ENCODE measurements around the gene ASIC3.

ASIC3 gene

DNA sequence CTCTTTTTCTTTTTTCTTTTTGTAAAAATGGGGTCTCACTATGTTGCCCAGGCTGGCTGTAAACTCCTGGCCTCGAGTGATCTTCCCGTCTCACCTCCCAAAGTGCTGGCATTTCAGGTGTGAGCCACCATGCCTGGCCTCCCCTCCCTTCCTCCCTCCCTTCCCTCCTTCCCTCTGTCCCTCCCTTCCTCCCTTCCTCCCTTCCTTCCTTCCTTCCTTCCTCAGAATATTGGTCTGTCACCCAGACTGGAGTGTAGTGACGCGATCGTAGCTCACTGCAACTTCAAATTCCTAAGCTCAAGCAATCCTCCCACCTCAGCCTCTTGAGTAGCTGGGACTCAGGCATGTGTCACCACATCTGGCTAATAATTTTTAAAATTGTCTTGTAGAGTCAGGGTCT is 46.3 kb downstream of the ASIC3 start:
- no peak overlapping the region for H2BK120ac ChIP-seq (ENCODE audit: low read depth, low read length)
- peak overlapping the region; percentile 13 for H3K9ac ChIP-seq (ENCODE audit: low read length)
- H2BK12ac ChIP-seq (ENCODE audit: low read length in 2 of 2): no peak overlapping the region
- 71% methylated on average over 5 of the region's 5 CpGs for WGBS
- no peak overlapping the region for H4K8ac ChIP-seq (ENCODE audit: low read length)
- H3K18ac ChIP-seq (ENCODE audit: low read depth in 1 of 2, low read length in 2 of 2): no peak overlapping the region
- no peak overlapping the region for H2BK15ac ChIP-seq (ENCODE audit: low read depth, poor library complexity, severe bottlenecking)
- no peaks in the 10 kb centered on the region for H3K9me3 ChIP-seq (ENCODE audit: control insufficient read depth, low read length)
- no peak overlapping the region for H3K4me2 ChIP-seq (ENCODE audit: low read length, poor library complexity, severe bottlenecking)
- H3K4ac ChIP-seq (ENCODE audit: low read depth in 1 of 2, low read length in 2 of 2): no peak overlapping the region
- no peak overlapping the region for H3K23ac ChIP-seq (ENCODE audit: low read length in 2 of 2)
- H3K27me3 ChIP-seq (ENCODE audit: control insufficient read depth in 1 of 2, insufficient read depth in 1 of 2, low read length in 2 of 2): no peaks in the 10 kb centered on the region
- peaks cover 6% of the 10 kb centered on the region for H3K79me1 ChIP-seq (replicated peaks; ENCODE audit: low read length, poor library complexity, severe bottlenecking)
- H2AFZ ChIP-seq (ENCODE audit: low read depth, low read length): no peak overlapping the region
- H3K4me3 ChIP-seq (ENCODE audit: insufficient read depth in 1 of 2, low read depth in 1 of 2, low read length in 2 of 2): no peak overlapping the region
- H3K27ac ChIP-seq (ENCODE audit: low read length, poor library complexity, severe bottlenecking): no peak overlapping the region
- no peak overlapping the region for H2AK5ac ChIP-seq (ENCODE audit: low read length, severe bottlenecking)
- no peak overlapping the region for H4K91ac ChIP-seq (ENCODE audit: low read length)
- H3K4me1 ChIP-seq (ENCODE audit: control insufficient read depth, insufficient read depth, low read depth, low read length): peaks cover 32% of the 10 kb centered on the region
- H3K14ac ChIP-seq (ENCODE audit: low read length in 2 of 2): no peak overlapping the region
- peak; percentile 32 for DNase-seq
- H3K36me3 ChIP-seq (ENCODE audit: control insufficient read depth in 1 of 2, insufficient read depth in 2 of 2, low read depth in 1 of 2, low read length in 2 of 2): peaks cover 5 to 23% of the 10 kb centered on the region in 2 experiments
- no peak overlapping the region for H2BK5ac ChIP-seq (ENCODE audit: low read depth, low read length, poor library complexity, severe bottlenecking)

DNA sequence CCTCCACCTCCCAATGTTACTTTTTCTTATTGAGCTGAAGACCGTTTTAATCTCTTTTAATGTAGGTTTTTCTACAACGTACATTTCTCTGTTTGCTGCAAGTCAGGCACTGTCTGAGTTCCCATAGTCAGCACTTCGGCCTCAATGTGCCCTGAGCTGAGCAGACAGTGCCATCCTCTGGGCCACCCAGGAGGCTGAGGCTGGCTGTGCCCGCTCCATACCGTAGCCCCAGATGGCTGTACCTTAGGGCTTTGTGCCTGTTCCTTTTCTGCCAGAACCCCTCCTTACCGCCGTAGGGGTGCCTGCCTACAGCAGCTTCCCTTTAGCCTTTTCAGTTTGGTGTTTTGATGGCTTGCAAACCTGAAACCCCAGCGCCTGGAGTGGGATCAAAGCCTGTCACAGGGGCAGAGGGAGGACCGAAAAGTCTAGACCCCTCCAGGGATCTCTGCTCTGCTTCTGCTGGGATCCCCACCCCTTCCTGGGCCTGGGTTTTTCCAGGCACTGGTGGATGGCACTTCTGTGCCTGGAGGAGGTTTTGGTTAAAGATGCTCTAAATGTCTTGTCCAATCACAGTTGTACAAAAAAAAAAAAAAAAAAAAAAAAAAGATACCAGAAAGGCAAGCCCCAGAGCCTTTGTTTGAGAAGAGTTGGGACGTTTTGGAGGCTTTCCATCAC is 46.9 kb downstream of the ASIC3 start:
- Histone ChIP-seq H3K27me3 (ENCODE audit: control insufficient read depth in 1 of 2, insufficient read depth in 1 of 2, low read length in 2 of 2) (no peaks in the 10 kb centered on the region), H3K27ac (ENCODE audit: low read length, poor library complexity, severe bottlenecking) (no peak overlapping the region)
- 91% methylated on average over 9 of the region's 10 CpGs for WGBS

DNA sequence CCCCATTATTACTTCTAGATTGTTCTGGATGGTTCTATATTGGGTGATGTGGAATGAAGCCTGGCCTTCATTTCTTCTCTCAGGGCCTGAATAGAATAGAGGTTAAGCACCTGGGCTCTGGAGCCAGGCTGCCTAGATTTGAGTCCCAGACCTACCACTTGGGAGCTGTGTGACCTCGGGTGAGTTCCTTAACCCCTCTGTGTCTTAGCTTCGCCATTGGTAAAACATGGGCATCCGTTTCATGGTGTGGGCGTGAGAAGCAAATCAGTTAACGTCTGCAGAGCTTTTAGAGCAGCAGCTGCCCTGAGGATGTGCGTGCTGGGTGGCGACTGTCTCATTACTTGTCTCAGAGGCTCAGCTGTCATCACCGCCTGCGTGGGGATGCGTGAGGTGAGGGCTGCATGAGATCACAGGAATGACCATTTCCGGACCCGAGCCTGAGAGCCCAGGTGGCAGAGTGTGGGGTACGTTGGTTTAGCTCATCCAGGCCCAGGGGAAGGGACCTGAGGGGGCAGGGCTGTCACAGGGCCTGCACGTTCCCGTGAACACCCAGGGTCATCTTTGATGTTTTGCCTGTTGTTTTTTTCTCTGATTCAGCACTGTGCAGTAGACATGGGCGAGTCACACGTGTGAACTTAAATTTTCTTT is 47.6 kb downstream of the ASIC3 start:
- Histone ChIP-seq H3K27me3 (ENCODE audit: control insufficient read depth in 1 of 2, insufficient read depth in 1 of 2, low read length in 2 of 2) (no peaks in the 10 kb centered on the region), H4K91ac (ENCODE audit: low read length) (no peak overlapping the region), H4K8ac (ENCODE audit: low read length) (no peak overlapping the region), H2BK120ac (ENCODE audit: low read depth, low read length) (no peak overlapping the region), H2BK12ac (ENCODE audit: low read length in 2 of 2) (no peak overlapping the region), H2AK5ac (ENCODE audit: low read length, severe bottlenecking) (no peak overlapping the region), H3K36me3 (ENCODE audit: control insufficient read depth in 1 of 2, insufficient read depth in 2 of 2, low read depth in 1 of 2, low read length in 2 of 2) (peaks cover 5 to 30% of the 10 kb centered on the region in 2 experiments), H3K4me3 (ENCODE audit: insufficient read depth in 1 of 2, low read depth in 1 of 2, low read length in 2 of 2) (no peak overlapping the region), H3K9me3 (ENCODE audit: control insufficient read depth, low read length) (no peaks in the 10 kb centered on the region), H2BK15ac (ENCODE audit: low read depth, poor library complexity, severe bottlenecking) (no peak overlapping the region), H2BK5ac (ENCODE audit: low read depth, low read length, poor library complexity, severe bottlenecking) (no peak overlapping the region), H3K4me2 (ENCODE audit: low read length, poor library complexity, severe bottlenecking) (no peak overlapping the region), H3K4ac (ENCODE audit: low read depth in 1 of 2, low read length in 2 of 2) (no peak overlapping the region), H3K14ac (ENCODE audit: low read length in 2 of 2) (no peak overlapping the region), H3K23ac (ENCODE audit: low read length in 2 of 2) (no peak overlapping the region), H3K18ac (ENCODE audit: low read depth in 1 of 2, low read length in 2 of 2) (no peak overlapping the region), H3K4me1 (ENCODE audit: control insufficient read depth, insufficient read depth, low read depth, low read length) (peaks cover 30% of the 10 kb centered on the region), H3K79me1 (replicated peaks; ENCODE audit: low read length, poor library complexity, severe bottlenecking) (peaks cover 15% of the 10 kb centered on the region), H3K27ac (ENCODE audit: low read length, poor library complexity, severe bottlenecking) (no peak overlapping the region), H2AFZ (ENCODE audit: low read depth, low read length) (no peak overlapping the region), H3K9ac (ENCODE audit: low read length) (peak overlapping the region; percentile 13)
- DNase-seq: no peak
- 79% methylated on average over 16 of the region's 17 CpGs for WGBS

More for the DNA sequence above, 46.9 kb downstream of the ASIC3 start:
- Histone ChIP-seq H2AFZ (ENCODE audit: low read depth, low read length) (no peak overlapping the region), H4K91ac (ENCODE audit: low read length) (no peak overlapping the region), H3K23ac (ENCODE audit: low read length in 2 of 2) (no peak overlapping the region), H2AK5ac (ENCODE audit: low read length, severe bottlenecking) (no peak overlapping the region), H3K14ac (ENCODE audit: low read length in 2 of 2) (no peak overlapping the region), H4K8ac (ENCODE audit: low read length) (no peak overlapping the region), H2BK12ac (ENCODE audit: low read length in 2 of 2) (no peak overlapping the region), H3K79me1 (replicated peaks; ENCODE audit: low read length, poor library complexity, severe bottlenecking) (peaks cover 12% of the 10 kb centered on the region), H3K9ac (ENCODE audit: low read length) (peak overlapping the region; percentile 13), H2BK120ac (ENCODE audit: low read depth, low read length) (no peak overlapping the region), H3K4me1 (ENCODE audit: control insufficient read depth, insufficient read depth, low read depth, low read length) (peaks cover 32% of the 10 kb centered on the region), H3K4me2 (ENCODE audit: low read length, poor library complexity, severe bottlenecking) (no peak overlapping the region), H3K9me3 (ENCODE audit: control insufficient read depth, low read length) (no peaks in the 10 kb centered on the region), H3K4me3 (ENCODE audit: insufficient read depth in 1 of 2, low read depth in 1 of 2, low read length in 2 of 2) (no peak overlapping the region), H2BK15ac (ENCODE audit: low read depth, poor library complexity, severe bottlenecking) (no peak overlapping the region), H2BK5ac (ENCODE audit: low read depth, low read length, poor library complexity, severe bottlenecking) (no peak overlapping the region), H3K36me3 (ENCODE audit: control insufficient read depth in 1 of 2, insufficient read depth in 2 of 2, low read depth in 1 of 2, low read length in 2 of 2) (peaks cover 5 to 29% of the 10 kb centered on the region in 2 experiments), H3K4ac (ENCODE audit: low read depth in 1 of 2, low read length in 2 of 2) (no peak overlapping the region), H3K18ac (ENCODE audit: low read depth in 1 of 2, low read length in 2 of 2) (no peak overlapping the region)
- no peak for DNase-seq

DNA sequence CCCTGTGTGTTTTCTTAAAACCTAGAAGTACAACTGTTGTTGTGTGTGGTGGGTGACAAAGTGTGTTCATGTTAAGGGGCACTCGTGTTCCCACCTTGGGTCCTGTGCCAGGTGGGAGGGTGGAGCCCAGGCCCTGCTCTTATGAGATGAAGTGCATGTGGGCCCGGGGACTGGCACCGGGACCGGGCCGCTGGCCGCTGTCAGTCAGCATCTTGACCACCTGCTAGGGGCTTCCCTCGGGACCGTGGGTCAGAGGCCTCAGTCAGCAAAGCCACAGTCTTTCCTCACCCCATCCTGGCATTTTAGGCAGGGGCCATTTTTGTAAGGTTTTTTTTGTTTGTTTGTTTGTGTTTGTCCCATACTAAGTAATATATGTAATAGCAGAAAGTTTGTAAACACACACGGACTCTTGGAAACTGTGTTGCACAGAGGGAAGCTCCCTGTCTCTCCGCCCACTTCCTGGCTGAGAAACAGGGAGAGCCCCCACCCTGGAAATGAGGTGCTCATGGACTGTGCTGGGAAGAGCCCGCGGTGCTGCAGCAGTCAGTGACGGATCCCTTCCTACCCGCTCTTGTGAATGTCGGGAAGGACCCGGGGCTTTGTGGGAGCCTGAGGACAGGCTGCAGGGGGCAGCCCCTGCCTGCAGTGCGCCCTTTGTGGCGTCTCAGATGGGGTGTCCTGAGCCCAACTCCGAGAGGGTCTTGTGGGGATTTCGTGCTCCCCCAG is 51.3 kb downstream of the ASIC3 start:
- Histone ChIP-seq H3K9me3 (ENCODE audit: control insufficient read depth, low read length) (no peaks in the 10 kb centered on the region), H3K4me1 (ENCODE audit: control insufficient read depth, insufficient read depth, low read depth, low read length) (peaks cover 32% of the 10 kb centered on the region), H2BK120ac (ENCODE audit: low read depth, low read length) (no peak overlapping the region), H3K4me2 (ENCODE audit: low read length, poor library complexity, severe bottlenecking) (no peak overlapping the region), H2BK15ac (ENCODE audit: low read depth, poor library complexity, severe bottlenecking) (no peak overlapping the region), H4K91ac (ENCODE audit: low read length) (no peak overlapping the region), H2AFZ (ENCODE audit: low read depth, low read length) (no peak overlapping the region), H4K8ac (ENCODE audit: low read length) (no peak overlapping the region), H3K36me3 (ENCODE audit: control insufficient read depth in 1 of 2, insufficient read depth in 2 of 2, low read depth in 1 of 2, low read length in 2 of 2) (peaks cover 0 to 24% of the 10 kb centered on the region in 2 experiments), H3K18ac (ENCODE audit: low read depth in 1 of 2, low read length in 2 of 2) (no peak overlapping the region), H2BK5ac (ENCODE audit: low read depth, low read length, poor library complexity, severe bottlenecking) (no peak overlapping the region), H2AK5ac (ENCODE audit: low read length, severe bottlenecking) (no peak overlapping the region), H3K79me1 (replicated peaks; ENCODE audit: low read length, poor library complexity, severe bottlenecking) (peaks cover 24% of the 10 kb centered on the region), H2BK12ac (ENCODE audit: low read length in 2 of 2) (no peak overlapping the region), H3K9ac (ENCODE audit: low read length) (no peak overlapping the region), H3K4me3 (ENCODE audit: insufficient read depth in 1 of 2, low read depth in 1 of 2, low read length in 2 of 2) (no peak overlapping the region), H3K27me3 (ENCODE audit: control insufficient read depth in 1 of 2, insufficient read depth in 1 of 2, low read length in 2 of 2) (no peaks in the 10 kb centered on the region), H3K23ac (ENCODE audit: low read length in 2 of 2) (peak overlapping the region in 1 of 2 experiments; percentile 62), H3K4ac (ENCODE audit: low read depth in 1 of 2, low read length in 2 of 2) (no peak overlapping the region), H3K27ac (ENCODE audit: low read length, poor library complexity, severe bottlenecking) (no peak overlapping the region), H3K14ac (ENCODE audit: low read length in 2 of 2) (no peak overlapping the region)
- peak; percentile 38 for DNase-seq
- WGBS: 86% methylated on average over 18 of the region's 20 CpGs
